AG09309 (cell line): ENCODE data around the gene TCEANC2.
A peak's percentile ranks its signal among the peaks of the same experiment; 100 is the strongest.
"Not testable (repeated sequence)": the region's sequence is repeated elsewhere in the genome, so short reads cannot be mapped to it uniquely, and the experiment has no call there.

ENCODE experiments used
- DNase-seq: peaks from one replicate; pipeline ENCODE4 v3.0.0-alpha.2; 2010; ENCODE audit warnings: low read depth
- H3K4me3 ChIP-seq: 2 replicates; pipeline ENCODE4 v1.5.1; 2011; ENCODE audit warnings: mild to moderate bottlenecking, low read depth, low read length, moderate library complexity; ENCODE audit not compliant: control insufficient read depth
- CTCF ChIP-seq: IDR thresholded peaks from 2 replicates; pipeline ENCODE4 v1.5.1; 2011; ENCODE audit warnings: mild to moderate bottlenecking, low read depth, low read length, inconsistent platforms; ENCODE audit not compliant: insufficient read depth, control insufficient read depth; ENCODE audit errors: missing control alignments

TCEANC2 gene

GRCh38 chr1:54099061-54099610, 45.7 kb downstream of the TCEANC2 start:
- no peak for TF ChIP-seq CTCF
- DNase-seq = no peak
- no peak overlapping the region for H3K4me3 ChIP-seq

DNA sequence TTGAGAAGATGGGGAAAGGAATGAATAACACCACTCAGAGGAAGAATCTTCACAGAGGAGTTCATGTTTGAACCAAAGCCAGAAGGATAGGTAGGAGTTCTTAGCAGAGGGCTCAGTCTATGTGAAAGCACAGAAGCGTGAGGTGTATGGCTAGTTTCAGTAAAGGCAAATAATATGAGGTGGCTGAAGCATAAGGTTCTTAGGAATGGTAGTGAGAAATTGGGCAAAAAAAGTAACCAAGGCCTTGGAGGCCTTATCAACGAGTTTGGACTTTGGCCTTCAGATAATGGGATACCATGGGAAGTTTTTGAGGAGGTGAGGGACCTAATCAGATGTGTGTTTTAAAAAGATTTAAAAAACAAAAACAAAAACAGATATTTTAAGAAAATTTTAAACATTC, 47.1 kb downstream of the TCEANC2 start:
- TF ChIP-seq CTCF = no peak
- no peak for DNase-seq
- H3K4me3 ChIP-seq = no peak overlapping the region

- H3K4me3 ChIP-seq = no peak overlapping the region
- no peak for DNase-seq
- TF ChIP-seq CTCF = no peak
Observed at GRCh38 chr1:54103414-54103813, 50.0 kb downstream of the TCEANC2 start.

DNA sequence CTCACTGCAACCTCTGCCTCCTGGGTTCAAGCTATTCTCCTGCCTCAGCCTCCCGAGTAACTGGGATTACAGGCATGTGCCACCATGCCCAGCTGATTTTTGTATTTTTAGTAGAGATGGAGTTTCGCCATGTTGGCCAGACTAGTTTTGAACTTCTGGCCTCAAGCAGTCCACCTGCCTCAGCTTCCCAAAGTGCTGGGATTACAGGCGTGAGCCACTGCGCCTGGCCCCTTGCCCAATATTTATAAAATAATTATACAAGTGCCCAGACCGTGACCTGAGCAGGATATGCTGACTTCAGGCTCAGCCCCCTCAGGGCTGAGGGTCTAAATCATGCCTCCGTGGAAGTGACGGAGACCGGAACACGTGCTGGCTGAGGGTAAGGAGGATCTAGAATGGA, 51.2 kb downstream of the TCEANC2 start:
- not testable (repeated sequence) for DNase-seq, H3K4me3 ChIP-seq

- no peak for DNase-seq
- TF ChIP-seq CTCF = no peak
Observed at GRCh38 chr1:54105080-54105479, 51.7 kb downstream of the TCEANC2 start.

GRCh38 chr1:54105736-54106269, 52.4 kb downstream of the TCEANC2 start:
- DNase-seq = no peak
- no peak for TF ChIP-seq CTCF

More at GRCh38 chr1:54105080-54105479, 51.7 kb downstream of the TCEANC2 start:
- no peak overlapping the region for H3K4me3 ChIP-seq

GRCh38 chr1:54107131-54107530, 53.7 kb downstream of the TCEANC2 start:
- no peak overlapping the region for H3K4me3 ChIP-seq
- no peak for DNase-seq
- TF ChIP-seq CTCF = peak; percentile 57

More at GRCh38 chr1:54105736-54106269, 52.4 kb downstream of the TCEANC2 start:
- no peak overlapping the region for H3K4me3 ChIP-seq
